ENCODE measurements around the gene LRCH2.
"Not testable (repeated sequence)": the region's sequence is repeated elsewhere in the genome, so short reads cannot be mapped to it uniquely, and the experiment has no call there.

The LRCH2 gene

GRCh38 chrX:115214151-115214550, 19.7 kb downstream of the LRCH2 start:
- FAIRE-seq (no peak), DNase-seq (ENCODE audit: low spot score) (no peak)

DNA sequence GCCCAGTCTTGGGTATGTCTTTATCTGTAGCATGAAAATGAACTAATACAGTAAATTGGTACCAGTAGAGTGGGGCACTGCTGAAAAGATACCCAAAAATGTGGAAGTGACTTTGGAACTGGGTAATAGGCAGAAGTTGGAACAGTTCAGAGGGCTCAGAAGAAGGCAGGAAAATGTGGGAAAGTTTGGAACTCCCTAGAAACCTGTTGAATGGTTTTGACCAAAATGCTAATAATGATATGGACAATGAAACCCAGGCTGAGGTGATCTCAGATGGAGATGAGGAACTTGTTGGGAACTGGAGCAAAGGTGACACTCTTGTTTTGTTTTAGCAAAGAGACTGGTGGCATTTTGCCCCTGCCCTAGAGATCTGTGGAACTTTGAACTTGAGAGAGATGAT, 24.3 kb downstream of the LRCH2 start:
- not testable (repeated sequence) for FAIRE-seq; DNase-seq (ENCODE audit: low spot score)

GRCh38 chrX:115204040-115204439, 29.9 kb downstream of the LRCH2 start:
- FAIRE-seq = no peak

DNA sequence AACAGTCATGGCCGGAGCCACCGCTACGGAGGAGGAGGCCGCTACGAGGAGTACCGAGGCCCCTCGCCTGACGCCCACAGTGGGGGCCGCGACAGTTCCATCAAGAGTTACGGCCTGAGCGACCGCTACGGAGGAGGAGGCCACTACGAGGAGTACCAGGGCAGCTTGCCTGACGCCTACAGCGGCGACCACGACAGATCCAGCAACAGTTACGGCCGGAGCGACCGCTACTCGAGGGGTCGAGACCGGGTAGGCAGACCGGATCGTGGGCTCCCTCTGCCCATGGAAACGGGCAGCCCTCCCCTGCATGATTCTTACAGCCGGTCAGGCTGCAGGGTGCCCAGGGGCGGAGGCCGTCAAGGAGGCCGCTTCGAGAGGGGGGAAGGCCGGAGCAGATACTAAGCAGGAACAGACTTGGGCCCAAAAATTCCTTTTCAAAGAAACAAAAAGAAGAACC, 41.6 kb downstream of the LRCH2 start:
- DNase-seq (ENCODE audit: low spot score) (no peak), FAIRE-seq (no peak)

More at GRCh38 chrX:115204040-115204439, 29.9 kb downstream of the LRCH2 start:
- DNase-seq (ENCODE audit: low spot score) = no peak

DNA sequence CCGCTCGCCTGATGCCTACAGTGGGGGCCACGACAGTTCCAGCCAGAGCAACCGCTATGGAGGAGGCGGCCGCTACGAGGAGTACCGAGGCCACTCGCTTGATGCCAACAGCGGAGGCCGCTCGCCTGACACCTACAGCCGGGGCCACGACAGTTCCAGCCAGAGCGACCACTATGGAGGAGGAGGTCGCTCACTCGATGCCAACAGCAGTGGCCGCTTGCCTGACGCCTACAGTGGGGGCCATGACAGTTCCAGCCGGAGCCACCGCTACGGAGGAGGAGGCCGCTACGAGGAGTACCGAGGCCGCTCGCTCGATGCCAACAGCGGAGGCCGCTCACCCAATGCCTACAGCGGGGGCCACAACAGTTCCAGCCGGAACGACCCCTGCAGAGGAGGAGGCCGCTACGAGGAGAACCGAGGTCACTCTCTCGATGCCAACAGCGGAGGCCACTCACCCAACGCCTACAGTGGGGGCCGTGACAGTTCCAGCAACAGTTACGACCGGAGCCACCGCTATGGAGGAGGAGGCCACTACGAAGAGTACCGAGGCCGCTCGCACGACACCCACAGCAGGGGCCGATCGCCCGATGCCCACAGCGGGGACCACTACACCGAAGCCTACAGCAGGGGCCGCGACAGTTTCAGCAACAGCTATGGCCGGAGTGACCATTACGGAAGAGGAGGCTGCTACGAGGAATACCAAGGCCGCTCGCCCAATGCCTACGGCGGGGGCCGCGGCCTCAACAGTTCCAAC, 42.2 kb downstream of the LRCH2 start:
- FAIRE-seq (no peak), DNase-seq (ENCODE audit: low spot score) (no peak)

DNA sequence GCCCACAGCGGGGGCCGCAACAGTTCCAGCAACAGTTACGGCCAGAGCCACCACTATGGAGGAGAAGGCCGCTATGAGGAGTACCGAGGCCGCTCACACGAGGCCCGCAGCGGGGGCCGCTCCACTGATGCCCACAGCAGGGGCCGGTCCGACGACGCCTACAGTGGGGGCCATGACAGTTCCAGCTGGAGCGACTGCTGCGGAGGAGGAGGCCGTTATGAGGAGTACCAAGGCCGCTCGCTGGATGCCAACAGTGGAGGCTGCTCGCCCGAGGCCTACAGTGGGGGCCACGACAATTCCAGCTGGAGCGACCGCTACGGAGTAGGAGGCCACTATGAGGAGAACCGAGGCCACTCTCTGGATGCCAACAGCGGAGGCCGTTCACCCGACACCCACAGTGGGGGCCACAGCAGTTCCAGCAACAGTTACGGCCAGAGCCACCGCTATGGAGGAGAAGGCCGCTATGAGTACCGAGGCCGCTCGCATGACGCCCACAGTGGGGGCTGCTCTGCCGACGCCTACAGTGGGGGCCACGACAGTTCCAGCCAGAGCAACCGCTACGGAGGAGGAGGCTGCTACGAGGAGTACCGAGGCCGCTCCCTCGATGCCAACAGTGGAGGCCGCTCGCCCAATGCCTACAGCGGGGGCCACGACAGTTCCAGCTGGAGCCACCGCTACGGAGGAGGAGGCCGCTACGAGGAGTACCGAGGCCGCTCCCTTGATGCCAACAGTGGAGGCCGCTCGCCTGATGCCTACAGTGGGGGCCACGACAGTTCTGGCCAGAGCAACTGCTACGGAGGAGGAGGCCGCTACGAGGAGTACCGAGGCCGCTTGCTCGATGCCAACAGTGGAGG, 43.0 kb downstream of the LRCH2 start:
- no peak for FAIRE-seq
- DNase-seq (ENCODE audit: low spot score) = no peak

DNA sequence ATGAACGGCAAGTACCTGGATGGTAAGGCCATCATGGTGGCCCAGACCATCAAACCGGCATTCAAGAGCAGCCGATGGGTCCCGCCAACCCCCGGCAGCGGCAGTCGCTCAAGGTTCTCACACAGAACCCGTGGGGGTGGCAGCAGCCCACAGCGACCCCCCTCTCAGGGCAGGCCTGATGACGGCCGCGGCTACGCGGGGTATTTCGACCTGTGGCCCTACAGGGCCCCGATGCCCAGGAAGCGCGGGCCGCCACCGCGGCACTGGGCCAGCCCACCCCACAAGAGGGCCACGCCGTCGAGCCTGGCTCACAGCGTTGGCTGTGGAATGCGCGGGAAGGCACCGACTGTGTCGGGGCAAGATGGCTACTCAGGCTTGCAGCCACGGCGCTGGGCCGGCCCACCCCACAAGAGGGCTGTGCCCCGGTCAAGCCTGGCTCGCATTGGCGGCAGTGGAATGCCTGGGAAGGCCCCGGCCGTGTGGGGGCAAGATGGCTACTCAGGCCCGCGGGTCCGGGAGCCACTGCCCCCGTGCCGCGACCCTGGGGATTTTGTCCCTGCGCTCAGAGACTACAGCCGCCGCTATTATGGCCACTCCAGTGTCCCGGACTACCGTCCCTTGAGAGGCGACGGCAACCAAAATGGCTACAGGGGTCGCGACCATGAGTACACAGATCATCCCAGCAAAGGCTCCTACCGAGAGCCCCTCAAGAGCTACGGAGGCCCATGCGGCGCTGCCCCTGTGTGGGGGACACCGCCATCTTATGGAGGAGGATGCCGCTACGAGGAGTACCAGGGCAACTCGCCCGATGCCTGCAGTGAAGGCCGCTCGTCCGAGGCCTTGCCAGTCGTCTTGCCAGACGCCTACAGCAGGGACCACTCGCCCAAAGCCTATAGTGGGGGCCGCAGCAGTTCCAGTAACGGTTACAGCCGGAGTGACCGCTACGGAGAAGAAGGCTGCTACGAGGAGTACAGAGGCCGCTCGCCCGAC, 44.0 kb downstream of the LRCH2 start:
- DNase-seq (ENCODE audit: low spot score) (no peak), FAIRE-seq (no peak)

DNA sequence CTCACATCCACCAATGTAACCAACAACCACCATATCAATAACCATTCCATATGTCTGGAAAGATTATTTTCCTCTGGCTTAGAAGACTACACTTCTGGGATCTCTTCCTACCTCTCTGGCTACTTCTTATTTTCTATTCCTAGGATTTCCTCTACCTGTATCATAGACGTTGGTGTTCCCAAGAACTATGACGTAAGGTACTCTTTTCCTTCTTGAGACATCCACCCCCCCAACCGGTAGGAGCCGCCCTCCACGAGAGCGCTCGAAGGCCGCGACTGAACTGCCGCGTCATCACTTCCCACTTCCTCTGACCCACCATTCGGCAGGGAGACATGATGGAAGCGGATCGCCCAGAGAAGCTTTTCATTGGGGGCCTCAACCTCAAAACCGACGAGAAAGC, 44.8 kb downstream of the LRCH2 start, which contains the start of gene RBMXL3:
Gene RBMXL3 (plus strand): TSS at position 301 of the 400 bp plus-strand sequence. CDS start 32 bp downstream, at position 333.
- DNase-seq (ENCODE audit: low spot score) (no peak), FAIRE-seq (no peak)

DNA sequence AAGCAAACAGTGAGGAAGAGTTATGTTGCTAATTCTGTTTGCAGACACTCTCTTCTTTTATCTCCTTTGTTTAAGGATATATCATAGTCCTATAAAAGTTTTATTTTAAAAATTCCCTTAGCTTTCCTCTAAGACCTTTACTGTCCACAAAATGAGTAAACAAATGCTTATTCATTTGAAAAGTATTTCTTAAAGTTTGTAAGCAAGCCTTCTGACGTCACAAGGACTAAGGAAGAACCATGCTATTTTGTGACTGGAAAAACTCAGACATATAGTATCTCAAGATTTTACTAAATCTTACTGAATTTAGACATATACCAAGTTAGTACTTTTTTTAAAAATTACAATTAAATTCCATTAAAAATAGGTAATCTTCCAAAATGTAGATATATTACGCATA, 49.9 kb downstream of the LRCH2 start:
- FAIRE-seq = no peak
- no peak for DNase-seq (ENCODE audit: low spot score)

DNA sequence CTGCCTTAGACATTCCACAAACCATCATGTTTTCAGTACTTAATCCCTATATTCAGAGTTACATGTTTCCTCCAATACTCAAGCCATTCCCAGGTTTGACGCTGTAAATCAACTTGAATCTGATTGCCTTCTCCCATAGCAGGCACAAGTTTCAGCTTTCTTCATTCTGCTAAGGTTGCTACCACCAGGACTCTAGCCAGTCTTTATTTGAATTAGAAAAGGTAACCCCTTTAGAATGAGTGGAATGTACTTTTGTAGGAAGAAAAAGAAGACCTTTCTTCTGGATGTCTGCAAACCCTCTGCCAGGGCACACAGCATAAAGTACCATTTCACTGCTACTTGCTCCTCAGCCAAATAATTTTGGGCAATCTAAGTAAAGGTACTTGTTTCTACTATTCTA, 55.4 kb downstream of the LRCH2 start:
- FAIRE-seq (no peak), DNase-seq (ENCODE audit: low spot score) (no peak)

GRCh38 chrX:115177932-115178331, 56.0 kb downstream of the LRCH2 start:
- no peak for FAIRE-seq
- peak; percentile 0 for DNase-seq (ENCODE audit: low spot score)

- FAIRE-seq (no peak), DNase-seq (ENCODE audit: low spot score) (no peak)
These were observed 59.3 kb downstream of the LRCH2 start for GRCh38 chrX:115174548-115174947.

DNA sequence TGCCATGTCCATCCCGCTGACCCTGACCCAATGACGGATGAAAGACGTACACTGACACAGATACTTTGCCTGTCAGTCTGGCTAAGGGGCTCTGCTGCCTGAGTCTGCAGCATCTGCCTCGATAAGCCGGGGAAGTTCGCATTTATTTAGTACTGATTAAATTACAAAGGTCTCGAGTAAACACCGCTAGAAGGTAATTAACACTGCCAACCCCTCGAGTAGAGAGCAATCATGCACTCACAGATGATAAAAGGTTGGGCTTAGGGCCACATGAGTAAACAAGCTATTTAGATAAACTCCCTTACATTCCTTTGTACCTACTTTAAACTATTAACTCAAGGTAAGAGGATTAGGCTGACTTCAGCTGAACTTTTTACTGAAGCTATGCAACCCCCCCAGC, 60.7 kb downstream of the LRCH2 start:
- no peak for DNase-seq (ENCODE audit: low spot score)
- FAIRE-seq = no peak

GRCh38 chrX:115147220-115147619, 86.7 kb downstream of the LRCH2 start:
- FAIRE-seq = no peak
- peak; percentile 0 for DNase-seq (ENCODE audit: low spot score)

DNA sequence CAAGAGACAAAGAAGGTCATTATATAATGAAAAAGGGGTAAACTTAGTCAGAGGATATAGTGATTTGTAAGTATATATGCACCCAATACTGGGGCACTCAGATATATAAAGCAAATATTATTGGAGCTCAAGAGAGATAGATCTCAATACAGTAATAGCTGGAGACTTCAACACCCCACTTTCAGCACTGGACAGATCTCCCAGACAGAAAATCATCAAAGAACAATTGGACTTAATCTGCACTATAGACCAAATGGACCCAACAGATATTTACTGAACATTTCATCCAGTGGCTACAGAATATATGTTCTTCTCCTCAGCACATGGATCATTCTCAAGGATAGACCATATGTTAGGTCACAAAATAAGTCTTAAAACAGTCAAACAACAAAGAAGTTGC, 91.8 kb downstream of the LRCH2 start:
- FAIRE-seq (no peak), DNase-seq (ENCODE audit: low spot score) (no peak)

GRCh38 chrX:115138040-115138439, 95.9 kb downstream of the LRCH2 start:
- no peak for DNase-seq (ENCODE audit: low spot score)
- FAIRE-seq = no peak

GRCh38 chrX:115134382-115134781, 99.5 kb downstream of the LRCH2 start:
- DNase-seq (ENCODE audit: low spot score) = no peak
- no peak for FAIRE-seq

DNA sequence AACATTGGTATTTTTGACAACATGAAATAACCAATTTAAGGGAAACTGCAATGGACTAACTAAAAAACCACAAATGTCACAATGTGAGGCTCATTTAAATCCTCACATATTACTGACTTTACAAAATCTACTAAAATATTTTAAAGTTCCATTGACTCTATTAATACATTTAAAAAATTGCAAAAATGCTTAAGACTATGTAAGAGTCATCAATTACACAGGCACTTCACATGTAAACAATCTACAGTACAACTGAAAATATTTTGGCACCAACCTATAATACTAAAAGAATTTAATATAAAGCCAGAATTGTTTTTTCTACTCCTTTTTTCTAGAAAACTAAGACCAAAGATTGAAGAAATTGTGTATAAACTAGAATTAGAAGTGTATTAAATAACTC, 121.5 kb downstream of the LRCH2 start:
- FAIRE-seq (no peak), DNase-seq (ENCODE audit: low spot score) (no peak)

GRCh38 chrX:115098897-115099296, 135.0 kb downstream of the LRCH2 start:
- DNase-seq (ENCODE audit: low spot score) (no peak), FAIRE-seq (no peak)

- no peak for DNase-seq (ENCODE audit: low spot score)
- no peak for FAIRE-seq
These were observed 140.7 kb downstream of the LRCH2 start for GRCh38 chrX:115093191-115093590.

DNA sequence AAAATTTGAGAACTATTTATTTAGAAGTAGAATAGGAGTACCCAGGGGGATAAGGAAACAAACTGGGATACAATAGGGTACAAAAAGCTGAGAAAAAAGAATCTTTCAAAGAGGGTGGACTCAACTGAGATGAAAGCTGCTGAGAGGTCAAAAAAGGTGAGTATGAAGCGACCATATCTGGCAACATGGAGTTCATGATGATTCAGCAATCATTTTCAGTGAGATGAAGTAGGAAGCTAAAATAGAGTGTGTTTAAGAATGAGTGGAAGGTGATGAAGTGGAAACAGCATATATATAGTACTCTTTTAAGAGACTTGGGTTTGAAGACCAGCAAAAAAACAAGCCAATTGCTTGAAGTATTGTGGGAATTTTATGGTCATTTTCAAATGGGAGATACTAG, 144.5 kb downstream of the LRCH2 start:
- no peak for FAIRE-seq
- DNase-seq (ENCODE audit: low spot score) = no peak

All from urothelium cell line (cell line).